AG09319 (cell line): ENCODE measurements around the gene ZGRF1.
"Not testable (repeated sequence)": the region's sequence is repeated elsewhere in the genome, so short reads cannot be mapped to it uniquely, and the experiment has no call there.

Experiments
- DNase-seq: peaks from one replicate; pipeline ENCODE4 v3.0.0-alpha.2; 2010; ENCODE audit warnings: low read depth; ENCODE audit errors: extremely low read depth
- CTCF ChIP-seq: IDR thresholded peaks from 2 replicates; pipeline ENCODE4 v1.5.1; 2011; ENCODE audit warnings: low read depth, mild to moderate bottlenecking, inconsistent platforms, low read length, moderate library complexity

The ZGRF1 gene

GRCh38 chr4:112648263-112649054 lies 11.8 kb upstream of the ZGRF1 start:
- TF ChIP-seq CTCF, result no peak
- no peak for DNase-seq

DNA sequence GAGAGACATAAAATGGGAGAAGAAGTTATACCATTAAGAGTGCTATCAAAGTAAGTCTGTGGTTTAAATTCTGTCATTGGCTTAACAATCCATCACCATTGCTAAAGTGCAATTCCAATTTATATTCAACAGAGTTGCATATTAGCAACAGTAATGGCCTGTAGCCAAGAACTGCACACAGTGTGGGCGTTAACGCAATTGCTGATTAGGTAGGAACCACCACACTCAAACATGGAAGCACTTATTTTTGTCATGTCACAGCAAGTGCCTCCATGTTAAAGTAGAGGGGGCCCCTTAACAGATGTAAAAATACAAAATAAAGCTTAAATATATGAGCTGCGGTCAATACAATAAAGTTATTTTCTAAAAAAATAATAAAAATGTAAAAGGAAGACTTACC lies 11.1 kb upstream of the ZGRF1 start:
- DNase-seq, result no peak
- no peak for TF ChIP-seq CTCF

- no peak for DNase-seq
- no peak for TF ChIP-seq CTCF
These were observed 10.2 kb upstream of the ZGRF1 start for GRCh38 chr4:112646632-112647537.

- no peak for TF ChIP-seq CTCF
- DNase-seq, result no peak
These were observed 9.0 kb upstream of the ZGRF1 start for GRCh38 chr4:112645541-112646329.

DNA sequence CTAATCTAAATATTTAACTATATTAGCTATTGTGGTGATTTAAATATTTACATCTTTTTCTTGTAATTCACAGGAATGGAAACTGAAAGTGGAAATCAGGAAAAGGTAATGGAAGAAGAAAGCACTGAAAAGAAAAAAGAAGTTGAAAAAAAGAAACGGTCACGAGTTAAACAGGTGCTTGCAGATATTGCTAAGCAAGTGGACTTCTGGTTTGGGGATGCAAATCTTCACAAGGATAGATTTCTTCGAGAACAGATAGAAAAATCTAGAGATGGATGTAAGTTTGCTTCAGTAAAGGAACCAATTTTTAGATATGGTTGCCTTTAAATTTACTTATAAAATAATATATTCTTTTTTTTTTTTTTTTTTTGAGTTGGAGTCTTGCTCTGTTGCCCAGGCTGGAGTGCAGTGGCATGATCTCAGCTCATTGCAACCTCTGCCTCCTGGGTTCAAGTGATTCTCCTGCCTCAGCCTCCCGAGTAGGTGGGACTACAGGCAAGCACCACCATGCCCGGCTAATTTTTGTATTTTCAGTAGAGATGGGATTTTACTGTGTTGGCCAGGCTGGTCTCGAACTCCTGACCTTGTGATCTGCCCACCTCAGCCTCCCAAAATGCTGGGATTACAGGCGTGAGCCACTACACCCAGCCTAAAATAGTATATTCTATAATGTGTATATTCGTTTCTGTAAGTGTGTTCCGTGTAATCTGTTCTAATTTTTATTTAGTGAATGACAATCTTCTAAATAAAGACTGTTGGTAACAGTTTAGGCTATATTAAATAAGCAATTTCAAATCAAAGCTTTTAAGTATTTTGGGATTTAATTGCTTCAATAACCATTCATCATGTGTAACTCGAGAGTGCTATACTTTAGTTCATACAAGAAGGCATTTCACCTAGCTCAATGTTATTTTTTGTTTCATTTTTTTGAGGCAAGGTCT lies 8.2 kb upstream of the ZGRF1 start:
- not testable (repeated sequence) for DNase-seq

DNA sequence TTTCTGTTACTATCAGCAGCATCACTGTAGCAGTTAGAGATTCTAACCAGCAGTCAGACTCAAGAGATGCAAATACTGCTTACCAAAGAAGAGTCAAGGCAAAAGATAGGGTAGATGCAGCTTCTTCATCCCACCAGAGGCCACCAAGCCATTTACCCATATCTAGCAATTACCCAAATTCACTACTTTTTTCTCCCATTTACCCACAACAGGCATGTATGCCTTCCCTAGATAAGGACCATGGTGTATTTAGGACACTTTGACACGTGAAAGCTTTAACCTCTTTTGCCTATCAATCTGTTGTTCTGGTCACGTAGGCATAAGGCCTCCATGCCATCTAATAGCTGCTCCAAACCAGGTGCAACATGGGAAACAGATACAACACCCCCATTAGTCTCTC lies 5.8 kb upstream of the ZGRF1 start:
- TF ChIP-seq CTCF, result no peak
- no peak for DNase-seq

DNA sequence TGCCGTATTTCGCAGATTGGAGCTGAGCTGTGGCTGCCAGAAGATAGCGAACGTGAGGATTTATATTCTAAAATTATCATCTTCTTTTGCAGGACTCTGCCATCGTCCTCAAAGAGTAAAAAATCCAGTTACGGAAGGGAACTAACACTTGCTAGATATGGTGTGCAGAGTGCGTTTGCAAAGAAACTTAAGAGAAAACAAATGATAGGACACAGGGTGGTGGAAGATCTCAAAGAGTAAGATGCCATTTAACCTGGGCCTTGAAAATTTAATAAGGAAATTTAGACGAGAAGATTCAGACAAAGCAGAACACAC lies 800 bp upstream of the ZGRF1 start:
- TF ChIP-seq CTCF, result no peak
- DNase-seq, result no peak
